GM21360 (cell line): Measurements from ENCODE around the gene YKT6.

Experiments
- ATAC-seq: cut with Tn5 transposase; IDR thresholded peaks from one replicate; pipeline ENCODE4 v1.9.1; 2021; ENCODE audit warnings: mild to moderate bottlenecking, moderate library complexity; ENCODE audit not compliant: unreplicated experiment

YKT6 gene

DNA sequence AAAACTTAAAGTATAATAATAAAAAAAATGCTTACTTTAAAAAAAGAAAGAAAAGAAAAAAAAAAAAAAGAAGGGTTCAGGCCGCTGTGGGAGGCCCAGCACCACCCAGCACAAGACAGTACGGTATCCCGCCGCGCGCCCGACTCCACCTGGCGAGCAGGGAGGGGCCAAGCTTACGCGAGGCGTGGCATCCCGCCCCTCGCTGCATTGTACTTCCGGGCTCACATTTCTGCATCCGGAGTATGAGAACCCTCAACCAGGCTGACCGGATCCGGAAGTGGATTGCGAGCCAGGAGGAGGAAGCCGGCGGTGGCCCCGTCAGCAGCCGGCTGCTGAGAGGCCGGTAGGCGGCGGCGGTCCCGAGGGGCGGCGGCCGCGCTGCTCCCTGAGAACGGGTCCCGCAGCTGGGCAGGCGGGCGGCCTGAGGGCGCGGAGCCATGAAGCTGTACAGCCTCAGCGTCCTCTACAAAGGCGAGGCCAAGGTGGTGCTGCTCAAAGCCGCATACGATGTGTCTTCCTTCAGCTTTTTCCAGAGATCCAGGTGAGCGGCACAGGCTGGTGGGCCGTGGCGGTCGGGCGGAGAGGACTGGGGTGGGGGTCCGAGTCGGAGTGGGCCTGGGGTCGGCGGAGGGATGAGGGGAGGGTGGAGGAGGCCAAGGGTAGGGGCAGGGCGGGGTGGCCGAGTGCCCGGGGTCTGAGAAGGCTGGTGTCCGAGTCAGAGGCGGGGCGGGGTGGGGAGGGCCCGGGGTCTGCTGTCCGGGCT is at the start of gene YKT6:
TSS of gene YKT6 (plus strand) at position 280 of the 763 bp plus-strand sequence. CDS start at position 438, 158 bp downstream.
- ATAC-seq = peak; percentile 97

GRCh38 chr7:44151956-44152355 is 48.8 kb upstream of the YKT6 start:
- ATAC-seq = no peak

- no peak for ATAC-seq
Observed at GRCh38 chr7:44152971-44153947, 47.5 kb upstream of the YKT6 start.

- no peak for ATAC-seq
Observed at GRCh38 chr7:44153948-44154335, 46.8 kb upstream of the YKT6 start.

GRCh38 chr7:44154703-44155102 is 46.1 kb upstream of the YKT6 start:
- ATAC-seq = no peak

DNA sequence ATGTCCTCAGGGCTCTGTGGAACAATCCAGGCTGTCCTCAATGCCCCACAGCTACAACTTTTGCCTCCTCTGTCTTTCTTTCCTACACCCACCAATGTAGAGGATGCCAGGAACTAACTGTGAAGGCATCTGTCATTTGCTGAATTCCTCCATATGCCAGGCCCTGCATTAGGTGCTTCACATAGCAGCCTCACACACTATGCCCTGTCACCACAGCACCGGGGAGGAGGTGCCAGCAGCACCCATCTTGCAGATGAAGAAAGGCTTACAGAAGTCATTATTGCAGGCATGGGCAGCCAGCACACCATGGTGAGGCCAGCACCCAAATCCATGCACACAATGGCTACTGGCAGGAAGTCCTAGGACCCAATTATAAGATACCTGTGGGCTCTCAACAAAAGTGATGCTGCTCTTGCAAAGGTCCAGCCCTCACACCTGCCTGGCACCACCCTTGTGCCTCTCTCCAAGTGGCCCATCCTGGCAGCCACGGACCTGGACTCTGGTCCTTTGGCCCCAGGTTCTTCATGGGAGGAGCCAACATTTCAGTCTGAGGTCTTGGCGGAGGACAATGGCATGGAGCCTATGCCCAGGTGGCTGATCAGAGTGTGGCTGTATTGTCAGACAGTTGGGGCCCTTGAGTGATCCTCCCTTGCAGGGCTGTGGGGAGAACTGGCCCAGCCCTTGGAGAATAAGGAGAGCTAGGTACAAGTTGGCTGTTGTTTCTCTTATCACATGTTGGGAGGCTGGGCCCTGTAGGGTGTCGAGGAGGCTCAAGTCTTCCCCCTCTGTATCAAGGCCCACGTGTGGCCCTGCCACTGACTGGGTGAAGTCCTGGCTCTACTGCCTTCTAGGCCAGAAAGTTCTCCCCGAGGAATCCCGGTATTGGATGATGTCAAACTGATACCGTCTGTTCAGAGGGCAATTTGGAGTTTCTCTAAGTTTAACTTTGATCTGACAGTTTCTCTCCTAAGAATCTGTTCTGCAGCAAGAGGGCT is 45.3 kb upstream of the YKT6 start:
- no peak for ATAC-seq

DNA sequence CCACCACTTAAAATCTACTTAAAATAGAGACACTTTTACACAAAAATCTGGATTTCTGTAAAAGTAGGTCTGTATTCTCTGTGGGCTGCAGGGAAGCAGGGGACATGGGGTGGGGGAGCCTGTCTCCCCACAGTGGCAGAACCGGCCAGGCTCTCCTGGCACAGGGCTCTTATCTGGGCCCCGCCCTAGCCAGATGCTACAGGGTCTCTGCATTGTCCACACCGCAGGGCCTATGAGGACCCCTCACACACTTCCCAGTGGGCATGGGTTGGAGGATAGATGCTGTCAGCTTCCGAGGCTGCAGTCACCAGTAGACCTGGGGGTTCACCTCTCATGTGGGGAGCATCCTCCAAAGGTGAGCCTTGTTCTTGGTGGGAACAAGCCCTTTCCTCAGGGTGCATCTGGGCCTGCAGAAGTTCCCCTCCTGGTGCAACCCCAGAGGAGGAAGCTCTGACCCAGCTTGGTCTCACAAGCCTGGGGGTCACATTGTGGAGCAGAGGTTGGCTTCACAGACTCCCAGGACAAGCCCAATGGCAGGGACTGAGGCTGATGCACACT is 44.2 kb upstream of the YKT6 start:
- no peak for ATAC-seq

DNA sequence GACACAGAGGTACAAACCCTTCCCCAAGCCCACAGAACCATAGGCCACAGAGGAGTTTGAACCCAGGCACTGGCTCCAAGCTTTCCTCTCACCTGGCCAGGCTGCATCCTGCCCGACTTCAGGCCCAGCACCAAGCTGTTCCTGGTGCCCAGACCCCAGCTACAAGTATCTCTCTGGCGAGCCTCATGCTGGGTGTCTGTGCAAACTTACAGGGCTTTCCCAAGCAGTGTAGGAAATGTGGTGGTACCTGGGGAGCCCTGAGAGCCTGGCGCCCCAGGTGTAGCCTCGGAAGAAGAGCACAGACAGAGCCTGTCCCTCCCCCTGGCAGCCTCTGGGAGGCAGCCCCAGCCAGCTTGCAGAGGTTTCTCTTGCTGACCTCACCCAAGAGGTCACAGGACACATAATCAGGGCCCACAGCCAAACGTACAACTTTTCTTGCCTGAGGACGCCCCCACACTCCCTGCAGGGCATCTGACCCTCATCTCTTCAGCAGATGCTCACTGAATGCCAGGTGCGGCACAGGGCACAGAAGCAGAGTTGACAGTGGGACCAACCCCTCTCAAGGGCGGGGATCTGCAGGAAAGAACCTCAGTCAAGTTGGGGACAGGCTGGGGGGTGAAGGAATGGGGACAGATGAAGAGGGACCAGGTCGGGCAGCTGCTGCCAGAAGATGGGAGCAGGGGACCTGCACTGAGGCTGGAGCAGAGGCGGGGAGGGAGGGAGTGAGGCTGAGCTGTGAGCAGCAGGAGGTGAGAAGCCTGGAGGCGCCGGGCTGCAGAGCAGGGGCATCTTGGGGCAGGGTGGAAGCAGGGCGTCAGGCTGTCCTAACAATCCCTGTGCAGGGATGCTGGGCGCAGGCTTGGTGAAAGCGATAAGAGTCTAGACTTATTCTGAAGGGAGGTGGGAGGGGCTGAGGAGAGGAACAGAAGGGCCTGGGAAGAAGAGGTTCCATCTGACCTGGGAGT is 43.4 kb upstream of the YKT6 start:
- ATAC-seq = no peak

GRCh38 chr7:44158096-44158872 is 42.5 kb upstream of the YKT6 start:
- ATAC-seq = no peak

- no peak for ATAC-seq
Observed at GRCh38 chr7:44158873-44159631, 41.7 kb upstream of the YKT6 start.

DNA sequence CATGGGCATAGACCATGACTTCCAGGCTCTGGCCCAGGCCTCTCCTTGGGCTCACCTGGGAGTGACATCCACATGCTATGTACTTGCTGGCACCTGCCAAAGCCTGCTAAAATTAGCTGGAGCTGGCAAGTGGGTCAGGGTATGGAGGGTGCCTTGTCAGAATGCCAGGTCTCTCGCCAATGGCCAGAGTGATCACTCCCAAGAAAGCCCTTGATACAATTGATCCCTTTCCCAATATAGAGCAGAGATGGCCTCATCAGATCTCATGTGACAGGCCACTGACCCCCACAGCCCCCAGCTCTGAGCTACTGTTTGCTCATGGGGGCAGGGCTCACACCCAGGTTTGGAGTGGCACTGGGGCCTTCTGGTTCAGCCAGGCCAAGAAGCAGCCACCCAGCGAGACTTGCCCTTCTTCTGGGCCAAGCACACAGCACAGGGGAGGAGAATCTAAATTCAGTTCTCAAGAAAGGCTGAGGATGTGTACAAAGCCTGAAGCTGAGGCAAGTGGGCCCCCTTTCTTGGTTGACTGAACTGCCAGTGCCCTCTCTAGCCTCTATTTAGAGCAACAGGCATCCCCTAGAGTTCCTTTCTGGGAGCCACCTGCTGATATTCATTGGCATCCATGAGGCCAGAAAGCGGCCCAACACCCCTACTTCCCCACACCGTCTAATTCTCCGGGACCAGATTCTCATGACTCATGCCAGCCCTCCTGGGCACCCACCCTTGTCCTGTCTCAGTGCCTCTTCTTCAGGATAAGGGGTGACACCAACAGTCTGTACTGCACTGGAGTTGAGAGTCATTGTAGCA is 40.8 kb upstream of the YKT6 start:
- ATAC-seq = no peak

GRCh38 chr7:44161371-44161770 is 39.4 kb upstream of the YKT6 start:
- no peak for ATAC-seq

DNA sequence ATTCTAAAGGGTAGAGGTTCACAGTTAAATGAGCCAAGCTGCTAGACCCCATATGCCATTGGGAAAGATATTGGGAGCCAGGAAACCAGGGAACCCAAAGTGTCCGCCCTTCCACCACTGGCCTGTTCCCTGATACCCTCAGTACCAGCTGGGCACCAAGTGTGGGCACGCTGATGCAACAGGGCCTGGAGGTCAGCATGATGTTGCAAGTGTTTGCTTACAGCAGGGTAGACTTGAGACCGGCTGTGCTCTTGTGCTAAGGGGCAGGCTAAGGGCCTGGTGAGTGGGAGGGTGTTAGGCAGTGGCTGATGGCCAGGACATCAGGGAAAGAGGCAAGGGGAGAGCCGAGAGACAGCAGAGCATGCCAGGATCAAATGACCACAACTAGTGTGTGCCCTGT is 38.6 kb upstream of the YKT6 start:
- ATAC-seq = no peak

DNA sequence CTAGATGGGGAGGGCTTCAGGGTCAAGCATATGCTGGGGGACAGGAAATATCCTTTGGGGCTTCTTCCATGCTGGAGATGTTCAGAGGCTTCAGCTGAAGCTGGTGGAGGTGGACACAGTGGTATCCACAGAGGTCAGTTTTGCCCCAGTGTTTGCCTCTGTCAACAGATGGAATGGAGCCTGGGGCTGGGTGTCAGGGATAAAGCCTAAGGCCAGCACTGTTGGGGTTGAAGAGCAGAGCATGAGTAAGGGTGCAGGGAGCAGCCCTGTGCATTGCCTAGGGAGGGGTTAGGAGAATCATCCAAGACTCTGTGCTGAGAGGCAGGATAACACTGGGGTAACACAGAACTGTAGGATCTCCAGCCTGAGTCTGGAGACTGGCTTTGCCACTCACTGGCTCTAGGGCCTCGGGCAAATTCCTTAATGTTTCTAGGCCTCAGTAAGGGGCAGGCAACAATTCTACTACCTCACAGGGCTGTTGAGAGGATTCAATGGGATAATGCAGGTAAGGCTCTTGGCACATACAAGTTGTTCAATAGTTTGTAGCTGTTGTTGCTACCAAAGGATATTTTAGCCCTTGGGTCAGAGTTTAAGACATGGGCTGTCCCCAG is 37.9 kb upstream of the YKT6 start:
- no peak for ATAC-seq

GRCh38 chr7:44163591-44163990 is 37.2 kb upstream of the YKT6 start:
- no peak for ATAC-seq

GRCh38 chr7:44167920-44168319 is 32.9 kb upstream of the YKT6 start:
- no peak for ATAC-seq
